HG02870 (cell line): ENCODE results near the gene AGBL5.

Experiments used
- ATAC-seq: cut with Tn5 transposase; IDR thresholded peaks from one replicate; pipeline ENCODE4 v1.9.1; 2021; ENCODE audit warnings: mild to moderate bottlenecking, moderate library complexity; ENCODE audit not compliant: unreplicated experiment

AGBL5 gene

GRCh38 chr2:27076323-27076722, 24.9 kb downstream of the AGBL5 start:
- no peak for ATAC-seq

GRCh38 chr2:27077231-27077630, 25.8 kb downstream of the AGBL5 start:
- no peak for ATAC-seq

GRCh38 chr2:27078267-27079194, 27.1 kb downstream of the AGBL5 start, which contains the start of gene EMILIN1:
Gene EMILIN1 (plus strand): TSS chr2:27078615. CDS start chr2:27079066, 451 bp downstream.
- no peak for ATAC-seq

GRCh38 chr2:27079233-27080139, 28.0 kb downstream of the AGBL5 start:
- no peak for ATAC-seq

DNA sequence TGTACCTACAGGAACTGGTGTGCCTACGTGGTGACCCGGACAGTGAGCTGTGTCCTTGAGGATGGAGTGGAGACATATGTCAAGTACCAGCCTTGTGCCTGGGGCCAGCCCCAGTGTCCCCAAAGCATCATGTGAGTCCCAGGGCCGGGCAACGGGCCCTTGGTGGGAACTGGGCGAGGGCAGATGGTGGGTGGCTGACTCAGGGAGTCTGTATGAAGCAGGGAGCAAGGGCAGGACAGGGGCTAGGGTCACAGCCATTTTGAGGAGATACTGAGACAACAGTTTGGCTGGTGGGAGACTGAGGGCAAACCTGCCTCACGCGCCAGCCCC, 28.6 kb downstream of the AGBL5 start:
- no peak for ATAC-seq

DNA sequence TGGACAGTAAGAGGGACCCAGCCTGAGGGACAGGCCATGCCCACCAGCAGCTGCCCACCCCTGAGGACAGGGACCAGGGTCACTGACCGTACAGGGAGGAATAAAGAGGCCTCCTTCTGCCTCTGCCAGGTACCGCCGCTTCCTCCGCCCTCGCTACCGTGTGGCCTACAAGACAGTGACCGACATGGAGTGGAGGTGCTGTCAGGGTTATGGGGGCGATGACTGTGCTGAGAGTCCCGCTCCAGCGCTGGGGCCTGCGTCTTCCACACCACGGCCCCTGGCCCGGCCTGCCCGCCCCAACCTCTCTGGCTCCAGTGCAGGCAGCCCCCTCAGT, 29.1 kb downstream of the AGBL5 start:
- no peak for ATAC-seq

- no peak for ATAC-seq
Measured at GRCh38 chr2:27081984-27082772, 30.7 kb downstream of the AGBL5 start.

DNA sequence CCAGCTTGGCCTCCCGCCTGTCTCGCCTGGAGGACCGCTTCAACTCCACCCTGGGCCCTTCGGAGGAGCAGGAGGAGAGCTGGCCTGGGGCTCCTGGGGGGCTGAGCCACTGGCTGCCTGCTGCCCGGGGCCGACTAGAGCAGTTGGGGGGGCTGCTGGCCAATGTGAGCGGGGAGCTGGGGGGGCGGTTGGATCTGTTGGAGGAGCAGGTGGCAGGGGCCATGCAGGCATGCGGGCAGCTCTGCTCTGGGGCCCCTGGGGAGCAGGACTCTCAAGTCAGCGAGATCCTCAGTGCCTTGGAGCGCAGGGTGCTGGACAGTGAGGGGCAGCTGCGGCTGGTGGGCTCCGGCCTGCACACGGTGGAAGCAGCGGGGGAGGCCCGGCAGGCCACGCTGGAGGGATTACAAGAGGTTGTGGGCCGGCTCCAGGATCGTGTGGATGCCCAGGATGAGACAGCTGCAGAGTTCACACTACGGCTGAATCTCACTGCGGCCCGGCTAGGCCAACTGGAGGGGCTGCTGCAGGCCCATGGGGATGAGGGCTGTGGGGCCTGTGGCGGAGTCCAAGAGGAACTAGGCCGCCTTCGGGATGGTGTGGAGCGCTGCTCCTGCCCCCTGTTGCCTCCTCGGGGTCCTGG, 31.4 kb downstream of the AGBL5 start:
- no peak for ATAC-seq

DNA sequence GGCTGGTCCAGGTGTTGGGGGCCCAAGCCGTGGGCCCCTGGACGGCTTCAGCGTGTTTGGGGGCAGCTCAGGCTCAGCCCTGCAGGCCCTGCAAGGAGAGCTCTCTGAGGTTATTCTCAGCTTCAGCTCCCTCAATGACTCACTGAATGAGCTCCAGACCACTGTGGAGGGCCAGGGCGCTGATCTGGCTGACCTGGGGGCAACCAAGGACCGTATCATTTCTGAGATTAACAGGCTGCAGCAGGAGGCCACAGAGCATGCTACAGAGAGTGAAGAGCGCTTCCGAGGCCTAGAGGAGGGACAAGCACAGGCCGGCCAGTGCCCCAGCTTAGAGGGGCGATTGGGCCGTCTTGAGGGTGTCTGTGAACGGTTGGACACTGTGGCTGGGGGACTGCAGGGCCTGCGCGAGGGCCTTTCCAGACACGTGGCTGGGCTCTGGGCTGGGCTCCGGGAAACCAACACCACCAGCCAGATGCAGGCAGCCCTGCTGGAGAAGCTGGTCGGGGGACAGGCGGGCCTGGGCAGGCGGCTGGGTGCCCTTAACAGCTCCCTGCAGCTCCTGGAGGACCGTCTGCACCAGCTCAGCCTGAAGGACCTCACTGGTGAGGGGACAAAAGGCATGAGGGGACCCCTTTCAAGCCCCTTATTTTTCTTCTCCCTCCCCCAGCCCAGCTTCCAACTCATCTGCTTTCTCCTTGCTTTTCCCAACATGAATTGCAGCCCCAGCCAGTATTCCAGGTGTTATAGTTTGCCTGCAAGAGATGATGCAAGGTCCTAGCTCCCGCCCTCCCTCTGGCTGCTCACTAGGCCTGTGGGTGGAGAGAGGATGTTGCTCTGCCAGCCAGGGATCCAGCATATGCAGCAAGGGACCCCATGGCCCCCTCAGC, 32.2 kb downstream of the AGBL5 start:
- no peak for ATAC-seq

GRCh38 chr2:27084297-27085061, 33.0 kb downstream of the AGBL5 start:
- no peak for ATAC-seq

DNA sequence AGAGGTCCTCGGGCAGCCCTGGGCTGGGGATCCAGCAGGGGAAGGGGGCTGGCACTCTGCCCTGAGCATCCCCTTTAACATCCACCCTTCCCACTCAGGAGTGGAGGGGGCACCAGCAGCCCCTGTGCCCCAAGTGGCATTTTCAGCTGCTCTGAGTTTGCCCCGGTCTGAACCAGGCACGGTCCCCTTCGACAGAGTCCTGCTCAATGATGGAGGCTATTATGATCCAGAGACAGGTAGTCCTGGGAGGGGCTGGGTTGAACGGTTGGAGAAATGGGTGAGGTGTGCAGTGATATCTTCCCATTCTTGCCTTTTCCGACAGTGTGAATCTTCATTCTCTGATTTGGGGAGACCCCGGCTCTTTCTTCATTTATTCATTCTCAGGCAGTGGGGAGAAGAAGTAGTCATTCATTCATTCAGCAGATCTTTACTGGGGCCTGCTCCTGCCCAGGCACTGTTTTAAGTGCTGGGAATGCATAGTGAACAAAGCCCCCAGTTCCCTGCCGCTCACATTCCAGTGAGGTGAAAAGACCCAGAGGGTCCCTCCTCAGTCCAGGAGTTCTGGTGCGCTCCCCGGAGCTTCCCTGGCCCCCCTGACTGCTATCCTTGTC, 33.7 kb downstream of the AGBL5 start:
- ATAC-seq = no peak

- ATAC-seq = no peak
Measured at GRCh38 chr2:27085673-27086089, 34.2 kb downstream of the AGBL5 start.

DNA sequence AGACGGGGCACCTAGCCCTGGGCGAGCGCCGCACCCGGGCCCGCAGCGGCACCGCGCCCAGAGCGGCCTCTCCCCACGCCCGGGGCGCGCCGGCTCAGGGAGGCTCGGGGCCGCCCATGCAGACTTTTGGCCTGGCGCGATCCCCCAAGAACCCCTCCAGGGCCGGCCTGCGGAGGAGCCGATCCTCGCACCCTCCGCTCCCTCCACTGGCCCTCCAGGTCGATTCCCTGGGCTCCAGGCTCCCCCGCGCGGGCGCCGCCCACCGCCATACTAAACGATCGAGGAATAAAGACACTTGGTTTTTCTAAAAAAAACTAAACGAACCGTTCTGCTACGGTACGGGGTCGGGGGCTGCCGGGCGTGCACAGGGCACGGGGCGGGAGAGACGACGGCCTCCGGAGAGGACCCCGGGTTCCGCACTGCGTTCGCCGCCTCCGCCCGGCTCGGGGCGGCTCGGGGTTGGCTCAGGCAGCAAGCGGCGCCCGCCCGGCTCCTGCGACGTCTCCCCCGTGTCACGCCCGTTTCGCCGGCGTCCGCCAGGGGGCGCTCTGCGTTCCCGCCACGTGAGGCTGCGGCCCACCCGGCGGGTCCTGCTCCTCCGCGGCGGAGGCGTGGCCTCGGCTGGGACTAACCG, 34.7 kb downstream of the AGBL5 start:
- ATAC-seq = peak; percentile 79

DNA sequence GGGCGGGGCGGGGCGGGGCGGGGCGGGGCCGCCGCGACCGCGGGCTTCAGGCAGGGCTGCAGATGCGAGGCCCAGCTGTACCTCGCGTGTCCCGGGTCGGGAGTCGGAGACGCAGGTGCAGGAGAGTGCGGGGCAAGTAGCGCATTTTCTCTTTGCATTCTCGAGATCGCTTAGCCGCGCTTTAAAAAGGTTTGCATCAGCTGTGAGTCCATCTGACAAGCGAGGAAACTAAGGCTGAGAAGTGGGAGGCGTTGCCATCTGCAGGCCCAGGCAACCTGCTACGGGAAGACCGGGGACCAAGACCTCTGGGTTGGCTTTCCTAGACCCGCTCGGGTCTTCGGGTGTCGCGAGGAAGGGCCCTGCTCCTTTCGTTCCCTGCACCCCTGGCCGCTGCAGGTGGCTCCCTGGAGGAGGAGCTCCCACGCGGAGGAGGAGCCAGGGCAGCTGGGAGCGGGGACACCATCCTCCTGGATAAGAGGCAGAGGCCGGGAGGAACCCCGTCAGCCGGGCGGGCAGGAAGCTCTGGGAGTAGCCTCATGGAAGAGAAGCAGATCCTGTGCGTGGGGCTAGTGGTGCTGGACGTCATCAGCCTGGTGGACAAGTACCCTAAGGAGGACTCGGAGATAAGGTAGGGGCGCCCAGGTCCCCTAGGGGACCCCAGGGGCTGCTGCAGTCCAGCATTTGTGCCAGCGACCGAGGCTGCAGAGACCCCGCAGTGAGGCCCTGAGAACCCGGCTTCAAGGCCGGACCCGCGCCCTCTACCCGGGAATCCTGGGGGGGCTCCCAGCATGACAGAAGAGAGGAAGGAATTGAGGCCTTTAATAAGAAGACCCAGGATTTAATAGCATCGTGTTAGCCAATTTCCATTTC, 35.5 kb downstream of the AGBL5 start, which contains the start of gene KHK:
TSS of gene KHK (plus strand) at position 49 of the 870 bp plus-strand sequence. CDS start at position 537, 488 bp downstream.
- ATAC-seq = peak; percentile 12

- ATAC-seq = no peak
Measured at GRCh38 chr2:27087823-27088410, 36.4 kb downstream of the AGBL5 start.

DNA sequence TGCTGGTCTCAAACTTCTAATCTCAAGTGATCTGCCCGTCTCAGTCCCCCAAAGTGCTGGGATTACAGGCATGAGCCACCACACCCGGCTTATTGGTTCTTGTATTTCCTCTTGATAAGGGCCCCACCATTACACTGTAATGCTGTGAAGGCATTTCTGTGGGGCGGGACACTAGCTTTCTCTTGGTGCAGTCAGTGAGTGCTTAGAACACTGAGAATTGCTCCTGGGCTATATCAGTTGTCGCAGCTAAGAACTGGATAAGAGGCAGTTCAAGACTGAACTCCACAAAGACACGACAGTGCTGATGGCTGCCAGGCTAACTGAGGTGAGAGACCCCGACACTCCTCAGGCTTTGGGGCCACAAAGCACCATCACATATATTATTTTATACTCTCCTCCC, 37.2 kb downstream of the AGBL5 start:
- ATAC-seq = no peak
